ENCODE measurements around the gene EVA1A.
A peak's percentile ranks its signal among the peaks of the same experiment; 100 is the strongest.
"Not testable (repeated sequence)": the region's sequence is repeated elsewhere in the genome, so short reads cannot be mapped to it uniquely, and the experiment has no call there.

Gene EVA1A

GRCh38 chr2:75482398-75482797, 78.3 kb downstream of the EVA1A start:
- in situ Hi-C loops (cut with HindIII; ENCODE audit: low pct_ligation_motif_present, low sequenced_read_pairs), result no loop called here
- H3K27me3 ChIP-seq (replicated peaks), result no peaks in the 10 kb centered on the region

GRCh38 chr2:75480971-75481836, 79.5 kb downstream of the EVA1A start:
- in situ Hi-C loops (cut with HindIII; ENCODE audit: low pct_ligation_motif_present, low sequenced_read_pairs), result no loop called here
- peak; percentile 16 for DNase-seq
- no peaks in the 10 kb centered on the region for H3K27me3 ChIP-seq (replicated peaks)

More at GRCh38 chr2:75482398-75482797, 78.3 kb downstream of the EVA1A start:
- DNase-seq, result no peak
- no peak overlapping the region for H3K27ac ChIP-seq
- no peak overlapping the region for H3K4me3 ChIP-seq (ENCODE audit: low read depth, low read length)
- no peaks in the 10 kb centered on the region for H3K36me3 ChIP-seq (replicated peaks)
- TF ChIP-seq CTCF (IDR thresholded peaks at IDR 0.05; ENCODE audit: low read depth, low read length, missing control alignments), result no peak

GRCh38 chr2:75477696-75478095, 83.0 kb downstream of the EVA1A start:
- H3K27me3 ChIP-seq (replicated peaks); in situ Hi-C loops (cut with HindIII; ENCODE audit: low pct_ligation_motif_present, low sequenced_read_pairs); DNase-seq; H3K36me3 ChIP-seq (replicated peaks); H3K4me3 ChIP-seq (ENCODE audit: low read depth, low read length); H3K27ac ChIP-seq: not testable (repeated sequence)

More at GRCh38 chr2:75480971-75481836, 79.5 kb downstream of the EVA1A start:
- Histone ChIP-seq H3K36me3 (replicated peaks) (no peaks in the 10 kb centered on the region), H3K27ac (no peak overlapping the region), H3K4me3 (ENCODE audit: low read depth, low read length) (no peak overlapping the region)
- TF ChIP-seq CTCF (IDR thresholded peaks at IDR 0.05; ENCODE audit: low read depth, low read length, missing control alignments), result peak; percentile 72

GRCh38 chr2:75476761-75477160, 84.0 kb downstream of the EVA1A start:
- DNase-seq, result peak; percentile 64
- Histone ChIP-seq H3K27me3 (replicated peaks) (no peaks in the 10 kb centered on the region), H3K27ac (no peak overlapping the region), H3K36me3 (replicated peaks) (no peaks in the 10 kb centered on the region), H3K4me3 (ENCODE audit: low read depth, low read length) (no peak overlapping the region)
- in situ Hi-C loops (cut with HindIII; ENCODE audit: low pct_ligation_motif_present, low sequenced_read_pairs), result no loop called here
- no peak for TF ChIP-seq CTCF (IDR thresholded peaks at IDR 0.05; ENCODE audit: low read depth, low read length, missing control alignments)

- H3K27ac ChIP-seq, result no peak overlapping the region
- DNase-seq, result no peak
- in situ Hi-C loops (cut with HindIII; ENCODE audit: low pct_ligation_motif_present, low sequenced_read_pairs), result no loop called here
- H3K36me3 ChIP-seq (replicated peaks), result no peaks in the 10 kb centered on the region
- no peak for TF ChIP-seq CTCF (IDR thresholded peaks at IDR 0.05; ENCODE audit: low read depth, low read length, missing control alignments)
- no peak overlapping the region for H3K4me3 ChIP-seq (ENCODE audit: low read depth, low read length)
- no peaks in the 10 kb centered on the region for H3K27me3 ChIP-seq (replicated peaks)
Observed at GRCh38 chr2:75475976-75476375, 84.8 kb downstream of the EVA1A start.

GRCh38 chr2:75475049-75475448, 85.7 kb downstream of the EVA1A start:
- in situ Hi-C loops (cut with HindIII; ENCODE audit: low pct_ligation_motif_present, low sequenced_read_pairs), result no loop called here
- Histone ChIP-seq H3K27me3 (replicated peaks) (no peaks in the 10 kb centered on the region), H3K27ac (no peak overlapping the region), H3K4me3 (ENCODE audit: low read depth, low read length) (no peak overlapping the region), H3K36me3 (replicated peaks) (no peaks in the 10 kb centered on the region)
- no peak for DNase-seq
- no peak for TF ChIP-seq CTCF (IDR thresholded peaks at IDR 0.05; ENCODE audit: low read depth, low read length, missing control alignments)

Data from brain microvascular endothelial cell (primary cell).